Pons (tissue), 1 donor: Measurements from ENCODE around the gene CRYBB1.
A peak's percentile ranks its signal among the peaks of the same experiment; 100 is the strongest.

ENCODE experiments used
- DNase-seq: peaks from one replicate; pipeline ENCODE4 v3.0.0-alpha.2; 2016; ENCODE audit warnings: low spot score

The CRYBB1 gene

GRCh38 chr22:26577081-26577480 lies 40.7 kb downstream of the CRYBB1 start:
- DNase-seq: no peak

- peak; percentile 54 for DNase-seq
These were observed 41.7 kb downstream of the CRYBB1 start for GRCh38 chr22:26576026-26576680.

GRCh38 chr22:26574001-26574723 lies 43.7 kb downstream of the CRYBB1 start:
- DNase-seq: no peak

GRCh38 chr22:26573026-26573662 lies 44.7 kb downstream of the CRYBB1 start:
- peak; percentile 72 for DNase-seq

GRCh38 chr22:26570864-26571525 lies 46.8 kb downstream of the CRYBB1 start:
- DNase-seq: no peak

GRCh38 chr22:26570115-26570514 lies 47.7 kb downstream of the CRYBB1 start:
- peak; percentile 41 for DNase-seq

- no peak for DNase-seq
These were observed 49.6 kb downstream of the CRYBB1 start for GRCh38 chr22:26568207-26568706.

- DNase-seq: no peak
These were observed 50.2 kb downstream of the CRYBB1 start for GRCh38 chr22:26567610-26568009.

GRCh38 chr22:26566994-26567393 lies 50.8 kb downstream of the CRYBB1 start:
- no peak for DNase-seq

- no peak for DNase-seq
These were observed 51.9 kb downstream of the CRYBB1 start for GRCh38 chr22:26565889-26566288.

- DNase-seq: no peak
These were observed 52.6 kb downstream of the CRYBB1 start for GRCh38 chr22:26565181-26565580.

- no peak for DNase-seq
These were observed 53.2 kb downstream of the CRYBB1 start for GRCh38 chr22:26564672-26565071.

- no peak for DNase-seq
These were observed 53.6 kb downstream of the CRYBB1 start for GRCh38 chr22:26564181-26564580.

- no peak for DNase-seq
These were observed 54.8 kb downstream of the CRYBB1 start for GRCh38 chr22:26563022-26563421.

GRCh38 chr22:26561756-26562417 lies 55.9 kb downstream of the CRYBB1 start:
- no peak for DNase-seq

- no peak for DNase-seq
These were observed 57.8 kb downstream of the CRYBB1 start for GRCh38 chr22:26559961-26560575.

GRCh38 chr22:26558248-26558895 lies 59.5 kb downstream of the CRYBB1 start:
- DNase-seq: no peak

GRCh38 chr22:26556904-26557303 lies 60.9 kb downstream of the CRYBB1 start:
- DNase-seq: no peak

GRCh38 chr22:26555478-26555877 lies 62.3 kb downstream of the CRYBB1 start:
- no peak for DNase-seq

GRCh38 chr22:26554956-26555355 lies 62.9 kb downstream of the CRYBB1 start:
- DNase-seq: no peak
